ENCODE results near the gene VWF.

GRCh38 chr12:5947006-5947405 lies 177.5 kb downstream of the VWF start:
- TF ChIP-seq, protein P1, sequence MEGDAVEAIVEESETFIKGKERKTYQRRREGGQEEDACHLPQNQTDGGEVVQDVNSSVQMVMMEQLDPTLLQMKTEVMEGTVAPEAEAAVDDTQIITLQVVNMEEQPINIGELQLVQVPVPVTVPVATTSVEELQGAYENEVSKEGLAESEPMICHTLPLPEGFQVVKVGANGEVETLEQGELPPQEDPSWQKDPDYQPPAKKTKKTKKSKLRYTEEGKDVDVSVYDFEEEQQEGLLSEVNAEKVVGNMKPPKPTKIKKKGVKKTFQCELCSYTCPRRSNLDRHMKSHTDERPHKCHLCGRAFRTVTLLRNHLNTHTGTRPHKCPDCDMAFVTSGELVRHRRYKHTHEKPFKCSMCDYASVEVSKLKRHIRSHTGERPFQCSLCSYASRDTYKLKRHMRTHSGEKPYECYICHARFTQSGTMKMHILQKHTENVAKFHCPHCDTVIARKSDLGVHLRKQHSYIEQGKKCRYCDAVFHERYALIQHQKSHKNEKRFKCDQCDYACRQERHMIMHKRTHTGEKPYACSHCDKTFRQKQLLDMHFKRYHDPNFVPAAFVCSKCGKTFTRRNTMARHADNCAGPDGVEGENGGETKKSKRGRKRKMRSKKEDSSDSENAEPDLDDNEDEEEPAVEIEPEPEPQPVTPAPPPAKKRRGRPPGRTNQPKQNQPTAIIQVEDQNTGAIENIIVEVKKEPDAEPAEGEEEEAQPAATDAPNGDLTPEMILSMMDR (IDR thresholded peaks at IDR 0.05; ENCODE audit: low read depth, low read length), result no peak
- no peak for TF ChIP-seq EZH2phosphoT487 (IDR thresholded peaks at IDR 0.05; ENCODE audit: low read depth)
